Subcutaneous abdominal adipose tissue (tissue), 5 donors: ENCODE results near the gene C17orf113.

Experiments
- H3K27ac ChIP-seq: one replicate; pipeline ENCODE4 v1.7.0; 2013; ENCODE audit warnings: low read depth, mild to moderate bottlenecking, inconsistent platforms, low read length, moderate library complexity
- H3K27me3 ChIP-seq, 5 donors: one replicate each; pipeline ENCODE4 v1.7.0; 2013; ENCODE audit warnings: low read length in 5 of 5, inconsistent platforms in 1 of 5; ENCODE audit not compliant: control insufficient read depth in 5 of 5, insufficient read depth in 4 of 5
- H3K36me3 ChIP-seq, 5 donors: one replicate each; pipeline ENCODE4 v1.7.0; 2013; ENCODE audit warnings: low read length in 5 of 5; ENCODE audit not compliant: control insufficient read depth in 5 of 5, insufficient read depth in 5 of 5
- H3K4me1 ChIP-seq, 5 donors: one replicate each; pipeline ENCODE4 v1.7.0; 2013; ENCODE audit warnings: low read length in 5 of 5, mild to moderate bottlenecking in 3 of 5, moderate library complexity in 1 of 5; ENCODE audit not compliant: control insufficient read depth in 5 of 5, insufficient read depth in 5 of 5
- H3K4me3 ChIP-seq, 5 donors: one replicate each; pipeline ENCODE4 v1.7.0; 2013; ENCODE audit warnings: low read length in 5 of 5, low read depth in 1 of 5
- H3K9ac ChIP-seq, 5 donors: one replicate each; pipeline ENCODE4 v1.7.0; 2013; ENCODE audit warnings: low read length in 5 of 5, mild to moderate bottlenecking in 4 of 5, moderate library complexity in 3 of 5
- H3K9me3 ChIP-seq, 5 donors: one replicate each; pipeline ENCODE4 v1.7.0; 2013; ENCODE audit warnings: low read length in 5 of 5; ENCODE audit not compliant: control insufficient read depth in 5 of 5
- donor health status: healthy.
- donor health status: healthy.
- donor health status: healthy.
- donor health status: healthy.
- donor health status: healthy.

Gene C17orf113

GRCh38 chr17:41988418-41988817, 62.0 kb downstream of the C17orf113 start:
- peaks cover 31 to 92% (median 82%) of the 10 kb centered on the region in 5 donors for H3K36me3 ChIP-seq

More at GRCh38 chr17:41988418-41988817, 62.0 kb downstream of the C17orf113 start:
- Histone ChIP-seq H3K9ac (no peak overlapping the region), H3K9me3 (no peaks in the 10 kb centered on the region), H3K4me1 (peaks cover 0 to 25% (median 19%) of the 10 kb centered on the region in 5 donors), H3K27me3 (no peaks in the 10 kb centered on the region), H3K27ac (no peak overlapping the region), H3K4me3 (no peak overlapping the region)
